ENCODE results near the gene ING4.

DNA sequence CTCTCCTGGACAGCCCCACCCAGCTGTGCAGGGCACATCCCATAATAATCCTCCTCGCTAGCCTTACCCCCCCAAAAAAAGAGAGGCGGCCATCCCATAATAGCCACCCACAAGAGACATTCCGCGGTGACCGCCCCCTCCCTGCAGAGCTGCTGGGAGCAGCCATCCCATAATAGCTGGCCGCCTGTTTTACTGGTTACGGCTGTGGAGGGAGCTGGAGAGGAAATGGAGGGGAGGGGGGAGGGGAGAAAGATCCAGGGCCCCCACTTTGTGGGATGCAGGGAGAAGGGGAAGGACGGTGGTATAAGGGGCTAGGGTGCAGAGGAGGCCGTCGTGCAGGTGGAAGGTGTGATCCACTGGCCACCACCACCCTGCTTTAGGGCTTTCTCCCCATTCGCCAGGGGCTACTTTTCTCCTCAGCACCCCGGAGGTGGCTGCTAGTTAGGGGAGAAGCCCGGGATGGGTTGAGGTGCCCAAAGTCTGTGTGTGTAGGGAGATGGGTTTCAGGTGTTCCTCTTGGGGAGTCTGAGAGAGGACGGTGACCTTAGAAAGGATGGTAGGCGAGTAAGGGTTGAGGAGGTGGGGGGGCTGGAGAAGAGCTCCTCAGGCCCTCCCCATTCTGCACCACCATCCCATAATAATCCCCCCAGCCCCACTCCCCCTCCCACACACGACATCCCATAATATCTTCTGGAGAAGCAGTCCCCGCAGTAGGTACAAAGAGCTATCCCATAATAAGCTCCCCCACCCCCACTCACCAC, 49.7 kb downstream of the ING4 start:
- peak; percentile 30 to 49 for TF ChIP-seq POLR2AphosphoS5 (IDR thresholded peaks at IDR 0.05)
- TF ChIP-seq POLR2A (IDR thresholded peaks at IDR 0.05; ENCODE audit: low read depth) = no peak
- TF ChIP-seq, protein P1, sequence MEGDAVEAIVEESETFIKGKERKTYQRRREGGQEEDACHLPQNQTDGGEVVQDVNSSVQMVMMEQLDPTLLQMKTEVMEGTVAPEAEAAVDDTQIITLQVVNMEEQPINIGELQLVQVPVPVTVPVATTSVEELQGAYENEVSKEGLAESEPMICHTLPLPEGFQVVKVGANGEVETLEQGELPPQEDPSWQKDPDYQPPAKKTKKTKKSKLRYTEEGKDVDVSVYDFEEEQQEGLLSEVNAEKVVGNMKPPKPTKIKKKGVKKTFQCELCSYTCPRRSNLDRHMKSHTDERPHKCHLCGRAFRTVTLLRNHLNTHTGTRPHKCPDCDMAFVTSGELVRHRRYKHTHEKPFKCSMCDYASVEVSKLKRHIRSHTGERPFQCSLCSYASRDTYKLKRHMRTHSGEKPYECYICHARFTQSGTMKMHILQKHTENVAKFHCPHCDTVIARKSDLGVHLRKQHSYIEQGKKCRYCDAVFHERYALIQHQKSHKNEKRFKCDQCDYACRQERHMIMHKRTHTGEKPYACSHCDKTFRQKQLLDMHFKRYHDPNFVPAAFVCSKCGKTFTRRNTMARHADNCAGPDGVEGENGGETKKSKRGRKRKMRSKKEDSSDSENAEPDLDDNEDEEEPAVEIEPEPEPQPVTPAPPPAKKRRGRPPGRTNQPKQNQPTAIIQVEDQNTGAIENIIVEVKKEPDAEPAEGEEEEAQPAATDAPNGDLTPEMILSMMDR (IDR thresholded peaks at IDR 0.05) = no peak
- no peak for TF ChIP-seq EP300 (IDR thresholded peaks at IDR 0.05)

Measured in esophagus muscularis mucosa (tissue), 4 donors.